Measurements from ENCODE around the gene TVP23C. TPM values are rescaled to one million over a fixed set of nuclear protein-coding genes. Genes with fewer than 3 reads are reported as not detected.
A peak's percentile ranks its signal among the peaks of the same experiment; 100 is the strongest.

Gene TVP23C
- total and polyA plus RNA-seq, 5 experiments from 2014 or later = 1.2 to 22.2 (median 4.1) TPM

DNA sequence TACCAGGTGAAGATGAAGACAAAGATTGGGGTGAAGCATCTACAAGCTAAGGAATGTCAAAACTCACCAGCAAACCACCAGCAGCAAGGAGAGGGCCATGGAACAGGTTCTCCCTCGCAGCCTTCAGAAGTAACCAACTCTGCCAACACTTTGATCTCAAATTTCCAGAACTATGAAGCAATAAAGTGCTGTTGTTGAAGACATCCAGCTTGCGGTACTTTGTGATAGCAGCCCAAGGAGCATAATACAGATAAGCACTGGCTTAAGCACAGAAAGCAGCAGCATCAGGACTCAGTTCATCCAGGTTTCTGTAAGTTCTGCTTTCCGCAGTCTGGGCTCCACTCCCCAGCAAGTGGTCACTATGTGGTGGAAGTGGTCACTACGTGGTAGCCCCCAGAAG, 79.9 kb downstream of the TVP23C start:
- Mint-ChIP-seq H3K4me3 (no peak overlapping the region), H3K36me3 (peaks cover 5 to 16% (median 5%) of the 10 kb centered on the region in 3 donors), H3K27me3 (no peaks in the 10 kb centered on the region), H3K27ac (no peak overlapping the region), H3K9me3 (no peaks in the 10 kb centered on the region), H3K4me1 (peaks cover 4 to 15% (median 5%) of the 10 kb centered on the region in 4 donors)
- POLR2A ChIA-PET = no interaction called here
- DNase-seq (no peak), ATAC-seq (no peak)

DNA sequence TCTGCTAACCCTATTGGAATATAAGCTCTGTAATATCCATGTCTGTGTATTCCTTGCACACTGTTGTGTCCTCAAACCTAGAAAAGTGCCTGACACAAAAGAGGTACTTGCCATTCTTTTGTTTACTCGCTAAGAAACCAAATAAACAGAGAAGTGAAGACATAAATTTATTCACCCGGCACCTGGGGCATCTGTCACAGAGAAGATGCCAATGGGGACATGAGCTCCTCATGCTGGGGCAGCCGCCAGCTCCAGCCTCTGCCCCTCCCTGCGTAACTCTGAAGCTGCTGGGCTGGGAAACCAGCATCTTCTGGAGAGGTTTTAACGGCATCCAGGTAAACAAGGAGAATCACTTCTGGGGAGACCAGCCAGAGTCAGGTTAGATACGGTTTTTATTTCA, 80.8 kb downstream of the TVP23C start:
- H3K27ac Mint-ChIP-seq = no peak overlapping the region

DNA sequence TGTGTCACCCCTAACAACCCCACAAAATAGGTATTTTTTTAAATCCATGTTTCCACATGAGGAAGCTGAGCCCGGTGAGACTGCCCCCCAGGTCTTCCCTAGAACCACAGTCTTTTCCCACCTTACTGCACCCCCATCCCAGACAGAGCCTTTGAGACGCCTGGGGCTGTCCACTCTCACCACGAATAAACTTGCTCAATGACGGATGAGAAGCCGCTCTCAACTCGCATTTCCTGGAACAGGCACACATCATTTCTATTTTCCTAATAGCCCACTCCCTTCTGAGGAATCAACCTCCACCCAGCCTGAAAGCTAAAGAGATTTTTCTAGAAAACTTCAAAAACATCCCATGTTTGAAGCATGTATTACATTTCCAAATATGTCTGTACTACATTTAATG, 81.8 kb downstream of the TVP23C start:
- POLR2A ChIA-PET = no interaction called here
- H3K4me1 Mint-ChIP-seq = peaks cover 4 to 15% (median 6%) of the 10 kb centered on the region in 4 donors
- H3K27ac Mint-ChIP-seq = peak overlapping the region in 1 of 10 donors; percentile 37
- no peaks in the 10 kb centered on the region for H3K27me3 Mint-ChIP-seq
- ATAC-seq (no peak), DNase-seq (no peak)
- peaks cover 5 to 18% (median 8%) of the 10 kb centered on the region in 3 donors for H3K36me3 Mint-ChIP-seq
- no peaks in the 10 kb centered on the region for H3K9me3 Mint-ChIP-seq
- no peak overlapping the region for H3K4me3 Mint-ChIP-seq

More for the DNA sequence above, 80.8 kb downstream of the TVP23C start:
- no peaks in the 10 kb centered on the region for H3K9me3 Mint-ChIP-seq
- peaks cover 5 to 14% (median 5%) of the 10 kb centered on the region in 3 donors for H3K36me3 Mint-ChIP-seq
- H3K27me3 Mint-ChIP-seq = no peaks in the 10 kb centered on the region
- POLR2A ChIA-PET = no interaction called here
- ATAC-seq = no peak
- DNase-seq = no peak
- H3K4me3 Mint-ChIP-seq = no peak overlapping the region
- peaks cover 4 to 15% (median 5%) of the 10 kb centered on the region in 4 donors for H3K4me1 Mint-ChIP-seq

DNA sequence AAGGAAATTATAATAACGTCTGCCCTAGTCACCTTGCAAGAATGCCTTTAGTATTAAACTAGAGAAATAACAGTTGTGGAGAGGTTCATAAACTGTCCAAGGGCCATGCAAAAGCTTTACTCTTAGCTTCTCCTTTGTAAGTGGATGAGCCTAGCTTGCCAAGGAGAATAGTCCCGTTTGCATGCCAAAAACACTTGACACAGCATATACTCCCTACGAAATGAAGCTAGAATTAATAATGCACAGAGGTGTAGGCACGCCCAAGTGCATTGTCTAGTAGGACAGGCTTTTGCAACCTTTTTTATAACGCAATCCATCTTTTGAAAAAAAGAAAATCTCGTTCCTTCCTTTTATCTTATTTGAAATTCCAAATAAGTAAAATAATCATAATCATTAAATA, 83.1 kb downstream of the TVP23C start:
- Mint-ChIP-seq H3K9me3 (no peaks in the 10 kb centered on the region), H3K36me3 (peaks cover 14 to 24% (median 16%) of the 10 kb centered on the region in 3 donors), H3K27ac (no peak overlapping the region), H3K4me1 (peaks cover 4 to 15% (median 6%) of the 10 kb centered on the region in 4 donors), H3K4me3 (no peak overlapping the region), H3K27me3 (no peaks in the 10 kb centered on the region)
- POLR2A ChIA-PET = no interaction called here
- DNase-seq = no peak
- no peak for ATAC-seq

DNA sequence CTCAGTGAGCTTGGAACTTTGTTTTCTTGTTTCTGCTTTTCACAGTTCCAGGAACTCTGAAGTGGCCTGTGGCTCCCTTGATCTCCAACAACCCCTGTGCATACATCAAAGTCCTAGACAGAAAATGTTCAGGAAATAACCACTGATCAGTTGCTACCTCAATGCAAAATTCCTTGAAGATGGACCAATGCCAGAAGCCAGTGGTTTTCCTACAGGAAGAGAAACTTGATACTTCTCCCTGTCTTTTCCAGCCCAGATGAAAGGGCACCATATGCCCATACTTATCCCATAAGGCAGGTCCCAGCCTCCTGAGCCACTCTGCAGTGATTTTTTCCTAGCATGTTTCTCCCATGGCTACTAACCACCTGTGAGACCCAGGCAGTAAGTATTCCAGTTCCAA, 83.6 kb downstream of the TVP23C start:
- H3K27ac Mint-ChIP-seq = no peak overlapping the region
- ATAC-seq (no peak), DNase-seq (no peak)
- no peaks in the 10 kb centered on the region for H3K9me3 Mint-ChIP-seq
- H3K4me1 Mint-ChIP-seq = peaks cover 4 to 15% (median 6%) of the 10 kb centered on the region in 4 donors
- no peak overlapping the region for H3K4me3 Mint-ChIP-seq
- peaks cover 16 to 29% (median 20%) of the 10 kb centered on the region in 3 donors for H3K36me3 Mint-ChIP-seq
- H3K27me3 Mint-ChIP-seq = no peaks in the 10 kb centered on the region
- POLR2A ChIA-PET = no interaction called here

DNA sequence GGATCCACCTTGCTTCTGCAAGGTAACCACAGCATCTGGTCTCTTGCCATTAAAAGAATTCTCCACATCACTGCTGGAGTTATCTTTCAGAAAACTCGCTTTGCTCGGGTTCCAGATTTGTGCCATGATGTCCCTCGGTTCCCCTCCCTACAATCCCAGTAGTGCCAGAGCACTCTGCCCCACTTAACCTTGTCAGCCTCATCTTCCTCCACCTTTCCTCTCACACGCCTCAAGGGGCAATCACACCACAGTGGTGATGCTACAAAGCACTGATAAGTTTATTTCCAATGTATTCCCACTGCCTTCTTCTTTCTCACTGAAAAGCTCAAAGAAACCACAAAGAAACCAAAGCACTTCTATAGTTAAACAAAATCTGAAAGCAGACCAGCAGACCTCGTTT, 84.4 kb downstream of the TVP23C start:
- no peaks in the 10 kb centered on the region for H3K27me3 Mint-ChIP-seq

DNA sequence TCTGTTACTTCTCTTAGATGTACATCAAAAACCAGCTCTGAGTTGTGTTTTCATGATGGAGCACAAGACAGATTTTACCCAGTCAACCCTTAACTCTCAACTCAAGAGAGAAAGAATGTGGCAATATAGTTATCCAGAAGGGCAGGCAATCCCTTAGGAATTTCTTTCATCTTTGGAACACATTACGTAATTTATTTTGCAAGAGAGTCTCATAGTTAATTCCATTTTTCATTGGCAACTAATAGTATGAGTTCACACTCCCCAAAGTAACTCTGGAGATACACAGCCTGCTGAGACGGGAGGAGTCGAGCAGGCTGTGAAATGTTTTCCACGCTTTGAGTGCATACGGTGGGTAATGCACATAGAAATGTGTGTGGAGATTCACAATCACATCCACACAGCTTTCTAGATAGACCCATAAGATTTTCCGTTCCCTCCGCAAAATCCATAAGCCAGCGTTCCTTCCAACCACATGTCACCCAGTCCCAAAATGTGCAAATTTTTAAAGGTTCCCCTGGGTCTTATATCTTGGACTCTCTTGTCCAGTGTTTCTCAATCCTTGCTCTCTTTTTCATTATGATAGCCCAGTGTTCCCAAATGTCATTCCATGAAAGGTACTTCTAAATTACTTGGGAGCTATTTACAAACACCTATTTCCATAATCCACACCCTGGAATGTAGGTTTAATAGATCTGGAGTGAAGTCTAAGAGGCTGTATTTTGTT, 87.5 kb downstream of the TVP23C start:
- POLR2A ChIA-PET = no interaction called here
- no peak for DNase-seq

More for the DNA sequence above, 84.4 kb downstream of the TVP23C start:
- ATAC-seq (no peak), DNase-seq (no peak)
- no peaks in the 10 kb centered on the region for H3K9me3 Mint-ChIP-seq
- no peak overlapping the region for H3K4me3 Mint-ChIP-seq
- peak overlapping the region in 2 of 10 donors; percentile 9 to 12 for H3K27ac Mint-ChIP-seq
- peaks cover 4 to 15% (median 4%) of the 10 kb centered on the region in 4 donors for H3K4me1 Mint-ChIP-seq
- peaks cover 16 to 36% (median 25%) of the 10 kb centered on the region in 3 donors for H3K36me3 Mint-ChIP-seq
- POLR2A ChIA-PET = no interaction called here

DNA sequence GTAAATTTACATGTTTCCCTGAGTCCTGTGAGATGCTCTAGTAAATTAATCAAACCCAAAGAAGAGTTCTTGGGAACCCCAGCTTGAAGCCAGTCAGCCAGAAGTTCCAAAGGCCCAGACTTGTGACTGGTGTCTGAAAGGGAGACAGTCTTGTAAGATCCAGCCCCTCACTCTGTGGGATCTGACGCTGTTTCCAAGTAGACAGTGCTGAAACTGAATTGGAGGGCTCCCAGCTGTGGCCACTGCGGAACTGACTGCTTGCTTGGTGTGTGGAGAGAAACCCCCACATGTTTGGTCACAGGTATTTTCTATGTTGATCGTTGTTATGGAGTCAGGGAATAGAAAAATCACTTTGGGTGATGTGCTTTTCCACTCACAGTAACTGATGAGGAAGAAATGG, 90.4 kb downstream of the TVP23C start:
- H3K4me1 Mint-ChIP-seq = peaks cover 0 to 1% (median 0%) of the 10 kb centered on the region in 4 donors
- H3K36me3 Mint-ChIP-seq = peaks cover 11 to 33% (median 27%) of the 10 kb centered on the region in 3 donors
- no peak overlapping the region for H3K27ac Mint-ChIP-seq
- ATAC-seq = no peak
- POLR2A ChIA-PET = no interaction called here
- H3K4me3 Mint-ChIP-seq = no peak overlapping the region
- no peaks in the 10 kb centered on the region for H3K9me3 Mint-ChIP-seq
- no peak for DNase-seq
- no peaks in the 10 kb centered on the region for H3K27me3 Mint-ChIP-seq

More for the DNA sequence above, 87.5 kb downstream of the TVP23C start:
- Mint-ChIP-seq H3K4me1 (peaks cover 4 to 15% (median 4%) of the 10 kb centered on the region in 4 donors), H3K36me3 (peaks cover 16 to 35% (median 27%) of the 10 kb centered on the region in 3 donors), H3K9me3 (no peaks in the 10 kb centered on the region), H3K4me3 (no peak overlapping the region), H3K27me3 (no peaks in the 10 kb centered on the region), H3K27ac (no peak overlapping the region)
- ATAC-seq = no peak

DNA sequence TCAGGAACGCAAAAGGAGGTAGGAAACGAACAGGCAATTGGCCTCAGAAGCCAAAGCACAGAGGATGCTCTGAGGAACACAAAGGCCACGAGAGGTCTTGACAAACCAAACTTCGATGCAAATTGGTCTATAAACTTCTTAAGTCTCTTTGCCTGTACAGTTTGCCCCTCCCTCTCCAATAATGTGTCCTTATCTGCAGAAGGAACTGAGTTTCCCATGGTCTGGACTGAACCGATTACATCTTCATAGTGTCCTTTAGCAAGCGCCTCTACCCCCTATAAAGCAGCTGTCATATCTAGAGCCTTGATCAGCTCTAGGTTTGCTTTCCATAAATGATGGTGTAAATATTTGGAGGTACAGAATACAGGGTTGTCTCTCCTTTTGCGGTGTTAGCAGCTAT, 92.7 kb downstream of the TVP23C start:
- H3K9me3 Mint-ChIP-seq = no peaks in the 10 kb centered on the region
- H3K36me3 Mint-ChIP-seq = peaks cover 5 to 24% (median 18%) of the 10 kb centered on the region in 3 donors
- POLR2A ChIA-PET = no interaction called here
- no peak overlapping the region for H3K27ac Mint-ChIP-seq
- H3K27me3 Mint-ChIP-seq = no peaks in the 10 kb centered on the region
- no peak for DNase-seq
- H3K4me1 Mint-ChIP-seq = peaks cover 0 to 3% (median 0%) of the 10 kb centered on the region in 4 donors
- no peak for ATAC-seq
- H3K4me3 Mint-ChIP-seq = no peak overlapping the region

DNA sequence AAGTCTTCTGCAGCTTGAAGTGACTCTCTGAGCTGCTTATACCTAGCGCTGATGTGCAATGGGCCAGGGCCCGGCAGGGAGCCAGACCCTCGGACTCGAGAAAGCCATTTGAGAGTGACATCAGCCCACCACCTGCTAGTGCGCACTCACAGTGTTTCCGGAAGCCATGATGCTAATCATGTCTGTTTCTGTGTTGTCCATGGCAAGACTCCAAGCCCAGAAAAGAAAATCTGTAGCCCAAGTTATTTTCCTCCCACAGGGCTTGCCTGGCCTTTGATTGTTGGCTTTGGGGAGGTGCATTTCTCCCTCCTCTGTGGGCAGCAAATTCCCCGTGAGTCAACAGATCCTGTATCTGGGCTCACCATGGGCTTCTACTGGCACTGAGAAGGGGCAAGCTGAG, 94.0 kb downstream of the TVP23C start:
- Mint-ChIP-seq H3K4me3 (no peak overlapping the region), H3K27me3 (no peaks in the 10 kb centered on the region), H3K4me1 (peaks cover 0 to 3% (median 0%) of the 10 kb centered on the region in 4 donors), H3K36me3 (peaks cover 0 to 12% (median 9%) of the 10 kb centered on the region in 3 donors), H3K27ac (no peak overlapping the region), H3K9me3 (no peaks in the 10 kb centered on the region)
- ATAC-seq = no peak
- DNase-seq = no peak
- POLR2A ChIA-PET = no interaction called here

DNA sequence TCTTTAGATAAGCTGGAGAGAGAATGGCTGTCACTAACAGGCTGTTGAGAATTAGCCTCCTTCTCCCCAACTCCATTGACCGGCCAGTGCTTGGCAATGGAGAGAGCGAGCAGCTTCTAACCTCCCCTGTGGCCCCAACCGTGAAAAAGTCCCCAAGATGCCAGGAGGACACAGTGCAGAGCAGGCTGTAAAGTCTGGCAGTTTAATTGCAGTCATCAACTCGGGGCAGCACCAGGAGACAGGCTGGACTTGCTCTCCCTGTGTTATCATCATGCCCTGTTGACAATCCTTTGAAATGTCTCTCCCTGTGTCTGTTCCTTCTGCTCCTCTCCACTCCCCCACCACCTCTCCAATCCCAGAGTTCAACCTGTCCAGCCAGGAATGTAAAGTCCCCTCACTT, 95.2 kb downstream of the TVP23C start:
- Mint-ChIP-seq H3K4me3 (no peak overlapping the region), H3K36me3 (peaks cover 0 to 12% (median 5%) of the 10 kb centered on the region in 3 donors), H3K4me1 (peaks cover 0 to 3% (median 0%) of the 10 kb centered on the region in 4 donors), H3K27ac (no peak overlapping the region), H3K9me3 (peaks cover 0 to under 1% (median 0%) of the 10 kb centered on the region in 9 donors), H3K27me3 (no peaks in the 10 kb centered on the region)
- ATAC-seq (no peak), DNase-seq (no peak)
- POLR2A ChIA-PET = no interaction called here

DNA sequence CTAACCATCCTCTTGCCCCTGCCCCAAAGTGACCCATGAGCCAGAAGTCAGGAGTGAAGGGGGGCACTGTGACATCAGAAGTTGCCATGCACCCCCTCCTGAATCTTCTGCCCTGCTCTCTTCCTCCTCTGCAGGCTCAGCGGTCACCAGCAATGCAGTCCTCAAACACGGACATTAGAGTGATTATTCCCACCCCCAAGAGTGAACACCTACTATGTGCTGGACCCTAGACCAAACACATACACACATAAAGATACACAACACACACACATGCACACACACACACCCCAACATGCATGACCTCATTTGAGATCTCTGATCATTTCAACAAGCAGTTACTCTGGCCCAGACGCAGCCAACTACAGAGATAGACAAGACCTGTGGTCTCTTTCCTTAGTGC, 95.7 kb downstream of the TVP23C start, which contains the start of gene CDRT4:
Gene CDRT4 (minus strand): TSS at position 30 of the 400 bp plus-strand sequence. CDS start 27,383 bp downstream, outside the sequence.
- H3K4me1 Mint-ChIP-seq = peaks cover 0 to 3% (median 0%) of the 10 kb centered on the region in 4 donors
- no peaks in the 10 kb centered on the region for H3K27me3 Mint-ChIP-seq
- no peak within 1 kb of the TSS for H3K4me3 Mint-ChIP-seq
- H3K36me3 Mint-ChIP-seq = peaks cover 2 to 12% (median 6%) of the 10 kb centered on the region in 3 donors
- POLR2A ChIA-PET = no interaction called here
- DNase-seq (no peak), ATAC-seq (no peak)
- H3K9me3 Mint-ChIP-seq = peaks cover 0 to 4% (median under 1%) of the 10 kb centered on the region in 9 donors
- H3K27ac Mint-ChIP-seq = no peak within 1 kb of the TSS

DNA sequence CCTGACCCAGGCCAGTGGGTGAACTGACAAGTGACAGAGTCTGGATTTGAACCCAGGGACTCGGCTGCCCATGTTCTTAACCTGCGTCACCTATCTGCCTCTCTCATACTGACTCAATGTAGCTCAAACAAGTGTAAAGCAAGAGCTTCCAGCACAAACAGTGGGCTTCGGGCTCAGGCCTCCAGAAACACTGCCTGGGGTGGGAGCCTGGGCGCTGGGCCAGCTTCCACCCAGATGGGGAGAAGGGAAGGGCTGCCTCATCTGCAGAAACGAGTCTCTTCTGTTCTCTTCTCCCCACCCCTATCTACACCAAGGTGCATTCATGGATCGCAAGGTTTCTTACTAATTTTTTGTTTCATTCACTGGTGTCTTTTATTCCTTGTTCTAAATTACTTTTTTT, 97.2 kb downstream of the TVP23C start:
- Mint-ChIP-seq H3K27ac (no peak overlapping the region), H3K4me3 (no peak overlapping the region), H3K27me3 (no peaks in the 10 kb centered on the region), H3K4me1 (peaks cover 0 to 3% (median 0%) of the 10 kb centered on the region in 4 donors), H3K9me3 (peaks cover 0 to 6% (median 2%) of the 10 kb centered on the region in 9 donors), H3K36me3 (peaks cover 6 to 17% (median 12%) of the 10 kb centered on the region in 3 donors)
- POLR2A ChIA-PET = no interaction called here
- no peak for ATAC-seq
- no peak for DNase-seq
